AG09319 (cell line): ENCODE measurements around the gene AK8.
"Not testable (repeated sequence)": the region's sequence is repeated elsewhere in the genome, so short reads cannot be mapped to it uniquely, and the experiment has no call there.

Experiments used
- DNase-seq: peaks from one replicate; pipeline ENCODE4 v3.0.0-alpha.2; 2010; ENCODE audit warnings: low read depth; ENCODE audit errors: extremely low read depth
- TF ChIP-seq, protein P1 (sequence below): IDR thresholded peaks from 2 replicates; pipeline ENCODE4 v1.5.1; 2011; ENCODE audit warnings: low read depth, mild to moderate bottlenecking, inconsistent platforms, low read length, moderate library complexity

Gene AK8

GRCh38 chr9:132717326-132717945, 160.6 kb downstream of the AK8 start:
- no peak for DNase-seq
- TF ChIP-seq, protein P1, sequence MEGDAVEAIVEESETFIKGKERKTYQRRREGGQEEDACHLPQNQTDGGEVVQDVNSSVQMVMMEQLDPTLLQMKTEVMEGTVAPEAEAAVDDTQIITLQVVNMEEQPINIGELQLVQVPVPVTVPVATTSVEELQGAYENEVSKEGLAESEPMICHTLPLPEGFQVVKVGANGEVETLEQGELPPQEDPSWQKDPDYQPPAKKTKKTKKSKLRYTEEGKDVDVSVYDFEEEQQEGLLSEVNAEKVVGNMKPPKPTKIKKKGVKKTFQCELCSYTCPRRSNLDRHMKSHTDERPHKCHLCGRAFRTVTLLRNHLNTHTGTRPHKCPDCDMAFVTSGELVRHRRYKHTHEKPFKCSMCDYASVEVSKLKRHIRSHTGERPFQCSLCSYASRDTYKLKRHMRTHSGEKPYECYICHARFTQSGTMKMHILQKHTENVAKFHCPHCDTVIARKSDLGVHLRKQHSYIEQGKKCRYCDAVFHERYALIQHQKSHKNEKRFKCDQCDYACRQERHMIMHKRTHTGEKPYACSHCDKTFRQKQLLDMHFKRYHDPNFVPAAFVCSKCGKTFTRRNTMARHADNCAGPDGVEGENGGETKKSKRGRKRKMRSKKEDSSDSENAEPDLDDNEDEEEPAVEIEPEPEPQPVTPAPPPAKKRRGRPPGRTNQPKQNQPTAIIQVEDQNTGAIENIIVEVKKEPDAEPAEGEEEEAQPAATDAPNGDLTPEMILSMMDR: no peak

- no peak for DNase-seq
- TF ChIP-seq, protein P1: no peak
Measured at GRCh38 chr9:132716007-132716406, 162.1 kb downstream of the AK8 start.

- no peak for DNase-seq
- TF ChIP-seq, protein P1: no peak
Measured at GRCh38 chr9:132712753-132713152, 165.3 kb downstream of the AK8 start.

GRCh38 chr9:132711846-132712245, 166.2 kb downstream of the AK8 start:
- TF ChIP-seq, protein P1: no peak
- no peak for DNase-seq

DNA sequence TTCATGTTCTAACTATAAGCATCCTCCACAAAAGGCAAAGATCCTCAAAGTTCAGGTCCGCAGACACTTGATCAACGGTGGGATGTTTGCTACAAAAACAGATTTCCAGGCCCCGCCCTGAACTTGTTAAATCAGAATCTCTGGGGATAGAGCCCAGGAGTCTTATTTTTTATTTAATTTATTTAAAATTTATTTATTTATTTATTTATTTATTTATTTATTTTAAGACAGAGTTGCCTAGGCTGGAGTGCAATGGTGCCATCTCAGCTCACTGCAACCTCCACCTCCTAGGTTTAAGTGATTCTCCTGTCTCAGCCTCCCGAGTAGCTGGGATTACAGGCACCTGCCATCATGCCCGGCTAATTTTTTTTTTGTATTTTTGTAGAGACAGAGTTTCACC, 166.9 kb downstream of the AK8 start:
- not testable (repeated sequence) for DNase-seq

GRCh38 chr9:132710333-132710732, 167.8 kb downstream of the AK8 start:
- TF ChIP-seq, protein P1: no peak
- no peak for DNase-seq

GRCh38 chr9:132708769-132709430, 169.2 kb downstream of the AK8 start:
- TF ChIP-seq, protein P1: no peak
- no peak for DNase-seq

- TF ChIP-seq, protein P1: no peak
- DNase-seq: no peak
Measured at GRCh38 chr9:132708239-132708638, 169.8 kb downstream of the AK8 start.
